Measurements from ENCODE around the gene PSG11.
"Not testable (repeated sequence)": the region's sequence is repeated elsewhere in the genome, so short reads cannot be mapped to it uniquely, and the experiment has no call there.

GRCh38 chr19:42971451-42971850 is 54.8 kb downstream of the PSG11 start:
- TF ChIP-seq CTCF, POLR2AphosphoS5, POLR2A (IDR thresholded peaks at IDR 0.05): not testable (repeated sequence)
